Lower leg skin (tissue), 4 donors: ENCODE data around the gene TMEM245. TPM values are rescaled to one million over a fixed set of nuclear protein-coding genes. Genes with fewer than 3 reads are reported as not detected.

ENCODE experiments used
- DNase-seq, 2 donors: peaks; one replicate each; pipeline ENCODE4 v3.0.0-alpha.2; 2019; ENCODE audit warnings: low spot score in 2 of 2
- H3K4me3 ChIP-seq: fragments of 200-600 bp; sonication (generic); 2 replicates; pipeline ENCODE4 v1.5.1; 2017; ENCODE audit warnings: mild to moderate bottlenecking, low read depth; ENCODE audit not compliant: poor library complexity, severe bottlenecking
- POLR2A ChIP-seq, 2 donors: fragments of 450-650 bp; IDR thresholded peaks; one replicate each; pipeline ENCODE4 v1.6.1; 2016 to 2017; ENCODE audit warnings: antibody characterized with exemption in 2 of 2, mild to moderate bottlenecking in 1 of 2, moderate library complexity in 1 of 2
- WGBS, 2 donors: methylation state at CpG; one replicate each; pipeline ENCODE4 v1.1.5; 2018; 5-methylcytosine and 5-hydroxymethylcytosine counted together
- intact Hi-C: fragments of 100-400 bp; cut with DNase I; formaldehyde crosslinking; loops from one replicate; pipeline ENCODE4 v1.15.0; 2023; ENCODE audit warnings: low total_unique reads
- total RNA-seq, 4 donors: library from RNA; depleted of rRNA; stranded (reverse); fragments of >200 nt; gene quantifications; one replicate each; pipeline ENCODE4 v1.1.0, GENCODE V29; 2016
- TF ChIP-seq, protein P1 (sequence below), 3 donors: fragments of 450-650 bp; IDR thresholded peaks; one replicate each; pipeline ENCODE4 v1.5.1; 2016; ENCODE audit warnings: antibody characterized with exemption in 3 of 3, mild to moderate bottlenecking in 3 of 3, moderate library complexity in 2 of 3

The TMEM245 gene
- total RNA-seq, 4 donors from 2014 or later: 35.0 to 57.7 (median 51.1) TPM

DNA sequence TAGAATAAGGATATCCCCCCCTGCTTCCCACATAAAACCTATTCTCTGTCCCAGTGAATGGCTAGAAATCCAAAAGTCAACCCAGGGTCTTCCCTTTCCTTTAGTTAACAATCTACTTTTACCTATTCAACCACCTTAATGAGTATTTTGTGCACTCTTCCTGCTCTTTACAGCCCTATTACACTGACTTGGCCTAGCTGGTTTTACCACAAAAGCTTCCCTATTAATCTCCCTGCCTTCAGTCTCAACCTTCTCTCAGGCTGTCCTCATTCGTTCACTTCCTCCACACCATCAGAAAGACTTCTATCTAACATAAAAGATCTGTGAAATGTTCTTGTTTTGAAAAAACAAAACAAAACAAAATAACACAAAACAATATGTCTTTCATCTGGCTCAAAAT is 122.6 kb downstream of the TMEM245 start:
- no peak for DNase-seq
- TF ChIP-seq POLR2A (IDR thresholded peaks at IDR 0.05): no peak
- TF ChIP-seq, protein P1, sequence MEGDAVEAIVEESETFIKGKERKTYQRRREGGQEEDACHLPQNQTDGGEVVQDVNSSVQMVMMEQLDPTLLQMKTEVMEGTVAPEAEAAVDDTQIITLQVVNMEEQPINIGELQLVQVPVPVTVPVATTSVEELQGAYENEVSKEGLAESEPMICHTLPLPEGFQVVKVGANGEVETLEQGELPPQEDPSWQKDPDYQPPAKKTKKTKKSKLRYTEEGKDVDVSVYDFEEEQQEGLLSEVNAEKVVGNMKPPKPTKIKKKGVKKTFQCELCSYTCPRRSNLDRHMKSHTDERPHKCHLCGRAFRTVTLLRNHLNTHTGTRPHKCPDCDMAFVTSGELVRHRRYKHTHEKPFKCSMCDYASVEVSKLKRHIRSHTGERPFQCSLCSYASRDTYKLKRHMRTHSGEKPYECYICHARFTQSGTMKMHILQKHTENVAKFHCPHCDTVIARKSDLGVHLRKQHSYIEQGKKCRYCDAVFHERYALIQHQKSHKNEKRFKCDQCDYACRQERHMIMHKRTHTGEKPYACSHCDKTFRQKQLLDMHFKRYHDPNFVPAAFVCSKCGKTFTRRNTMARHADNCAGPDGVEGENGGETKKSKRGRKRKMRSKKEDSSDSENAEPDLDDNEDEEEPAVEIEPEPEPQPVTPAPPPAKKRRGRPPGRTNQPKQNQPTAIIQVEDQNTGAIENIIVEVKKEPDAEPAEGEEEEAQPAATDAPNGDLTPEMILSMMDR (IDR thresholded peaks at IDR 0.05): no peak
- H3K4me3 ChIP-seq: no peak overlapping the region
- intact Hi-C loops: no loop called here
- 71 to 75% methylated on average over 1 of the region's 1 CpG for WGBS, 2 donors

DNA sequence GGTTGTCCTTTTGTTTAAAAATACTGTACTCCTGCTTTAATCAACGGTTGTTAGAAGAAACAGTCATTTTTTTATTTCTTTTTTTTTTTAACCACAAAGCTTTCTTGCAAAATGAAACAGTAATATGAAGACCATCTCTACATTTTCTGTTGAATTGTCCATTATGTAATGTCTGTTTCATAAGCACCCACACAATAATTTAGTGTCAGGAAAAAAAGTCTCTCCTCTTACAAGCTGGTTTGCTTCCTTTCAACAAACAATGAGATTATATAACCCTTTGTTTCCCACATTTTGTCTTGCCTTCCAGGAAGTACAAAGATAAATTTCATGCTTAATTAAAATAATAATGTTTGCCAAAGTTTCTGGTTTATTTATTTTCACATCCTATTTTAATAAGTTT is 123.1 kb downstream of the TMEM245 start:
- TF ChIP-seq, protein P1 (IDR thresholded peaks at IDR 0.05): no peak
- TF ChIP-seq POLR2A (IDR thresholded peaks at IDR 0.05): no peak
- intact Hi-C loops: no loop called here
- WGBS, 2 donors: 51 to 55% methylated on average over 1 of the region's 1 CpG
- H3K4me3 ChIP-seq: no peak overlapping the region
- no peak for DNase-seq

DNA sequence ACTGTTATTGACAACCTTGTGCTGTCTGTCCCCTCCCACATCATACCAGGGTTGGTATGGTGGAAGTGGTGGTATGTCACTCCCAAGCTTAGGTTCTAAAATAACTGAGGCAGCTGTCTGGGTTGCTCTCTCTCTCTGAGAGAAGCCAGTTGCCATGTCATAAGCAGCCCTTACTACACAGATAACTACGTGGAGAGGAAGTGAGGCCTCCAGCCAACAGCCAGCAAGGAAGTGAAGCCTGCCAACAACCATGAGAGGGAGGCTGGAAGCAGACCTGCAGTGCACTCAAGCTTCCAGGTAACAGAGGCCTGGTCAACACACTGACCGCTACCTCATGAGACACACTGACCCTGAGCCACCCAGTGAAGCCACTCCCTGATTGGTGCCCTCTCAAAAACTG is 125.1 kb downstream of the TMEM245 start:
- WGBS, 2 donors: 42 to 47% methylated on average over 2 of the region's 2 CpGs
- TF ChIP-seq POLR2A (IDR thresholded peaks at IDR 0.05): no peak
- TF ChIP-seq, protein P1 (IDR thresholded peaks at IDR 0.05): no peak
- intact Hi-C loops: no loop called here
- H3K4me3 ChIP-seq: no peak overlapping the region
- peak in 1 of 2 donors; percentile 24 for DNase-seq

DNA sequence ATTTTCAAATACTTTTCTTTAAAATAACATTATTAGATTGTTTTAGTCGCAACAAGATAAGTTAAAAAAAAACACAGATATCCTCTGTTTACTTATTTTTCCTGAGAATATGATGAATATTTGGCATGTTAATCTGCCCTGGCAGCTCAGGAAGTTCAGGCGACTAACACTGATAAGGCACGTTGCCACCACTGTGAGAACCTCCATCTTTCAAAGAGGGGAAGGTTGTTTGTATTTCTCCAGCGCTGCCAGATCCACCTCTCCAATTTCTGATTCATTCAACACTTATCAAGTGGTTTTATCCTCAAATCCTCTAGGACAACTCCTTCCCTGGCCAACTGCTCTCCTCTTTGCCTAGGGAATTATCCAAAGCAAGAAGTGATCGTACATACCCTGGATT is 128.3 kb downstream of the TMEM245 start:
- H3K4me3 ChIP-seq: no peak overlapping the region
- WGBS, 2 donors: 74 to 82% methylated on average over 5 of the region's 5 CpGs
- TF ChIP-seq, protein P1 (IDR thresholded peaks at IDR 0.05): no peak
- no peak for TF ChIP-seq POLR2A (IDR thresholded peaks at IDR 0.05)
- intact Hi-C loops: no loop called here
- no peak for DNase-seq

DNA sequence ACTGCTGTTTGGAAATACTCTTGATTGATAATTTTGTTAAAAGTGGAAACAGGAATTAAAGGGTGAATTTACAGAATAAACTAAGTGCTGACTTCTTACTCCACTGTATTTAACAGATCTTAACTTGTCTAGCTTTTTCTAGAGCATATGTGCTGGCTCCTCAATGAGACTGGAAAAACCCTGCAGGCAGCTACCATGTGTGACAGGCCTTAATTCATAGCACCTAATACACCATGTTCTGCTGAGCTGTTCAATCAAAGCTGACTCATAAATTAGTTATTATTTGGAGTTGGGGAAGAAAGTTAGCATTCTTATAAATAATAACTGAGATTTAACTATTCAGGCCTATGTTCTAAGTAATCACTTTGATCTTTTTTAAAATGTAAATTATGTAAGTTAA is 135.9 kb downstream of the TMEM245 start:
- intact Hi-C loops: no loop called here
- DNase-seq: no peak
- no peak for TF ChIP-seq POLR2A (IDR thresholded peaks at IDR 0.05)
- TF ChIP-seq, protein P1 (IDR thresholded peaks at IDR 0.05): no peak
- H3K4me3 ChIP-seq: no peak overlapping the region

DNA sequence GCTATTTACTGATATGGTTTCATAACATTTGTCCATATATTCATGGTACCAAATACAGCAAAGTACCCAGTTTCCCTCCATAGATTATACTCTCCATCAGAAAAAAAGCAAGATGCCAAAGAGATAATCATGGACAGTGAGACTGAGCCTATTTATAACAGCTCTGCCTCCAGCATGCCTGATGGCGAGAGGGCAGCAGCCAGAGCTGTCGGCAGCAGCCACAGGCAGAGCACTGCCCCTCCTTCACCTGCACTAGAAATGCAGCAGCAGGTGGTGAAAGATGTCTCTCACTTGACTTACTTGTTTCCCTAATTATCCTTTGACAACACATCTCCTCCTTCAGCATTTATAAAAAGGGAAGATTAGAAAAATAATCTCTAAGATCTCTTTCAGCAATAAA is 138.9 kb downstream of the TMEM245 start:
- intact Hi-C loops: no loop called here
- H3K4me3 ChIP-seq: no peak overlapping the region
- TF ChIP-seq, protein P1 (IDR thresholded peaks at IDR 0.05): no peak
- no peak for TF ChIP-seq POLR2A (IDR thresholded peaks at IDR 0.05)
- 63 to 64% methylated on average over 2 of the region's 2 CpGs for WGBS, 2 donors
- DNase-seq: no peak
